HG02943 (cell line): Measurements from ENCODE around the gene PPM1B.
"Not testable (repeated sequence)": the region's sequence is repeated elsewhere in the genome, so short reads cannot be mapped to it uniquely, and the experiment has no call there.

Experiments
- ATAC-seq: cut with Tn5 transposase; IDR thresholded peaks from one replicate; pipeline ENCODE4 v1.9.1; 2021; ENCODE audit warnings: mild to moderate bottlenecking, low read depth, moderate library complexity; ENCODE audit not compliant: unreplicated experiment

PPM1B gene

DNA sequence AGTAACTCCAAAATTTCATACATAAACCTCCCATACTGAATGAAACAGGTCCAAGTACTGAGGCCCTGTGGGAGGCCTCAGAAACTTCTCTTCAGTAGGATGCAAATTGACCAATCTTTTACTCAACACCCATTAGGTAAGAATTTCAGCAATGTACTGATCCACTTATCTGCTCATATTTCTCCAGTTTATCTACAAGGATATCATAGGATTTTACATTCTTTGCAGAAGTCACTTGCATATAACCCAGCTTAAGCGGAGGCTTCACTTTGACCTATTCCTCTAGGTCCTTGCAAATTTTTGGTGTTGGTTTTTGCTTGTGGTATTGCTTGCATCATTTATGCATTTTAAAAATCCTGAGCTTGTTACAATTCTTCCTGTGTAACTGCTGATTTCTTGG is 77.8 kb downstream of the PPM1B start:
- ATAC-seq = no peak

- ATAC-seq = no peak
These were observed 78.2 kb downstream of the PPM1B start for GRCh38 chr2:44246840-44247369.

- ATAC-seq = no peak
These were observed 79.2 kb downstream of the PPM1B start for GRCh38 chr2:44247924-44248323.

GRCh38 chr2:44249269-44249668 is 80.6 kb downstream of the PPM1B start:
- ATAC-seq = not testable (repeated sequence)

GRCh38 chr2:44250376-44250775 is 81.7 kb downstream of the PPM1B start:
- no peak for ATAC-seq

DNA sequence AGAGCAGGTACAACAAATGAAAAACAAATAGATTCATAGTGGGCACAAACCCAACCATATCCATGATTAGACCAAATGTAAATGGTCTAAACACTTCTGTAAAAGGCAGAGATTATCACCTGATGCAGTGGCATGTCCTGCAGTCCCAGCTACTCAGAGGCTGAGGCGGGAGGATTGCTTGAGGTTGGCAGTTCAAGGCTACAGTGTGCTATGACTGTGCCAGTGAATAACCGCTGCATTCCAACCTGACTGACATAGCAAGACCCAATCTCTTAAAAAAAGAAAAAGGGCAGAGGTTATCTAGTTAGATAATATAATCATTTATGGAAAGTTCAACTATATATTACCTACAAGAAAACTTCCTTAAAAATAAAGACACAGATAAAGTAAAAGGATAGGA is 85.3 kb downstream of the PPM1B start:
- ATAC-seq = no peak

GRCh38 chr2:44255704-44256103 is 87.0 kb downstream of the PPM1B start:
- ATAC-seq = not testable (repeated sequence)

GRCh38 chr2:44257802-44258201 is 89.1 kb downstream of the PPM1B start:
- ATAC-seq = not testable (repeated sequence)

DNA sequence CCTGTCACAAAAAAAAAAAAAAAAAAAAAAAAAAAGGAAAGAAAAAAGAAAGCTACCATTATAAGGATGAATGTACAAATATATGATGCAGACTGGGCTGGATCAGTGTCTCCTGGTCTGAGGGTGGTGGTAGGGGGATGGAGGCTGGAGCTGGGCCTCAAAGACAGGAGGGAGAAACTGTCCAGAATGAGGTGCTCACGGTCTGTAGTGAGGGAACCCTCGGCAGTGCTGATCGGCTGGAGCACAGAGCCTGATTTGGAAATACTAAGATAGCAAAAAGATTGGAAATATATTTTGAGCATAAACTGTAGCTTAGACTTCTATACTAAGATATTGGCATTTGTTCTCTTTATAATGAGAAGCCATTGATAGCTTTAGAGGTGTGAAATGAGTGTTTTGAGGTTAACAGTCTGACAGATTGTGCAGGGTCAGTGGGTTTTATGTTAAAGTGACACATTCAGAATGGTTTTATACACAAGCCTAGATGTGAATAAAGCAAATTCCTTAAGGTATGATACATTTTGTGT is 98.7 kb downstream of the PPM1B start:
- no peak for ATAC-seq

GRCh38 chr2:44267796-44268648 is 99.3 kb downstream of the PPM1B start:
- ATAC-seq = no peak

DNA sequence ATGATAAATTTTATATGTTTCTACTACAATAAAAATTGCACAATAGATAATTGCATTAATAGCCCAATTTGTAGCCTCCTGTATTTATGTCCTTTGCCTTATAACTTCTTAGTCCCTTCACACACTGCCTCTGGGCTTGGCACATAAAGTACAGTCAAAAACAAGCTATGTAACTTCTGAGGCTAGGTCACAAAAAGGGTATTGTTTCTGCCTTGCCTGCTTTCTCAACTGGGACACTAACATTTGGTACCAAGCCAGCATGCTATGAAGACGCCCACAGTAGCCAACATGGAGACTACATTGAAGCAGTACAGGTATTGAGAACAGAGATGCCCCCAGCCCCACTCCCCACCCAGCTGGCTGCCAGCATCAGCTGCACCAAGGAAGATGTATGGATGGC is 101.2 kb downstream of the PPM1B start:
- no peak for ATAC-seq

- ATAC-seq = no peak
These were observed 102.6 kb downstream of the PPM1B start for GRCh38 chr2:44271296-44271695.

- ATAC-seq = no peak
These were observed 104.4 kb downstream of the PPM1B start for GRCh38 chr2:44273076-44273475.

- no peak for ATAC-seq
These were observed 104.9 kb downstream of the PPM1B start for GRCh38 chr2:44273596-44273995.

DNA sequence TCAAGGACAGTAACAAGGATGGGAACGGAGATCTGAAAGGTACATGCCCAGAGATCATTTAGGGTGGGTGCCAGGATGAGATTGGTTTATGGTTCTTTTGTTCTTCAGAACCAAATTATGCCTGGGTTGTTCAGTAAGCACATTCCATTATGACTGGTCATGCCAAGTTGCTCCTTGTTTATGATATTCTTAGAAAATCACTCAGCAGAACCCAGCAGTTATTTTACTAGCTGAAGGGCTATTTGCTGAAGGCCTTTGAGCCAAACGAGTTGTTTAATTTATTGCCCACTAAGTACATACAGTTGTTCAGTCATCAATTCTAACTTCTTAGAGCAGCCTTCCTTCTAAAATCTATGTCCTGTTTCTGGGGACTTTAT is 107.2 kb downstream of the PPM1B start:
- no peak for ATAC-seq

- ATAC-seq = no peak
These were observed 108.9 kb downstream of the PPM1B start for GRCh38 chr2:44277541-44277940.

DNA sequence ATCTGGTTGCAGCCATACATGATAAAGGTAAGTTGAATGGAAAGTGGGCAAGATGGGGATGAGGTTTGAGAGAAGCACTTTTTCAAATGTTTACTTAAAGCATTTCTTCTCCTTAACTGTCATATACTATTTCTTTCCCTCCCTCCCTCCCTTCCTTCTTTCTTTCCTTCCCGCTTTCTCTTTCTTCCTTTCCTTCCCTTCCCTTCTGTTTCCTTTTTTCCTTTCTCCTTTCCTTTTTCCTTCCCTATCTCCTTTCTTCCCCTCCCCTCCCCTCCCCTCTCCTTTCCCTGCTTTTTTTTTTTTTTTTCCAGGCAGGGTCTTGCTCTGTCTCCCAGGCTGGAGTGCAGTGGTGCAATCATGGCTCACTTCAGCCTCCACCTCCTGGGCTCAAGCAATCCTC is 112.2 kb downstream of the PPM1B start:
- no peak for ATAC-seq
